Caco-2 (cell line): ENCODE data around the gene SPATA31D3. TPM values are rescaled to one million over a fixed set of nuclear protein-coding genes. Genes with fewer than 3 reads are reported as not detected.
"Not testable (repeated sequence)": the region's sequence is repeated elsewhere in the genome, so short reads cannot be mapped to it uniquely, and the experiment has no call there.

ENCODE experiments used
- BruUV-seq: library from RNA; stranded (reverse); fragments of 400-500 nt; replicated peaks from 2 replicates; lab custom pipeline; 2021; lab: Mats Ljungman, UMichigan
- CTCF ChIA-PET: fragments of 300-600 bp; sonication (Branson Sonifier 250); formaldehyde crosslinking; loops from one replicate; lab custom pipeline; 2022; ENCODE audit warnings: antibody characterized with exemption; lab: Charles Lee
- POLR2A ChIA-PET: fragments of 300-600 bp; sonication (Branson Sonifier 250); formaldehyde crosslinking; loops from one replicate; lab custom pipeline; 2022; ENCODE audit warnings: antibody characterized with exemption; lab: Charles Lee
- DNase-seq, 2 experiments: peaks; one replicate each; pipeline versions ENCODE4 v3.0.0 to v3.0.0-alpha.2; 2020 to 2022
- H3K27me3 ChIP-seq: replicated peaks from 2 replicates; pipeline ENCODE4 v1.6.0; 2011; ENCODE audit warnings: low read length; ENCODE audit not compliant: control insufficient read depth, insufficient read depth
- H3K36me3 ChIP-seq: 2 replicates; pipeline ENCODE4 v1.5.1; 2011; ENCODE audit warnings: low read length; ENCODE audit not compliant: control insufficient read depth, insufficient read depth
- H3K4me1 ChIP-seq: fragments of 250-450 bp; sonication (Bioruptor Pico); 2 replicates; pipeline ENCODE4 v1.5.1; 2020; ENCODE audit warnings: mild to moderate bottlenecking
- H3K4me3 ChIP-seq: 2 replicates; pipeline ENCODE4 v1.5.1; 2011; ENCODE audit warnings: low read depth, mild to moderate bottlenecking, control low read depth, low read length
- H3K9me3 ChIP-seq: fragments of 250-450 bp; sonication (Bioruptor Pico); 2 replicates; pipeline ENCODE4 v1.5.1; 2020; ENCODE audit warnings: mild to moderate bottlenecking, moderate library complexity
- H3K27ac Mint-ChIP-seq: one replicate; pipeline ENCODE4 v1.8.0; 2022; ENCODE audit warnings: mixed read lengths; ENCODE audit not compliant: unreplicated experiment
- H3K27me3 Mint-ChIP-seq: one replicate; pipeline ENCODE4 v1.8.0; 2022; ENCODE audit warnings: mixed read lengths; ENCODE audit not compliant: insufficient read depth, unreplicated experiment
- H3K36me3 Mint-ChIP-seq: one replicate; pipeline ENCODE4 v1.8.0; 2022; ENCODE audit warnings: mild to moderate bottlenecking, mixed read lengths; ENCODE audit not compliant: insufficient read depth, unreplicated experiment
- H3K4me1 Mint-ChIP-seq: one replicate; pipeline ENCODE4 v1.8.0; 2022; ENCODE audit warnings: low read depth, mixed read lengths; ENCODE audit not compliant: unreplicated experiment
- H3K4me3 Mint-ChIP-seq: one replicate; pipeline ENCODE4 v1.8.0; 2022; ENCODE audit warnings: mild to moderate bottlenecking, moderate library complexity, mixed read lengths; ENCODE audit not compliant: unreplicated experiment
- H3K9me3 Mint-ChIP-seq: one replicate; pipeline ENCODE4 v1.8.0; 2022; ENCODE audit warnings: mixed read lengths; ENCODE audit not compliant: unreplicated experiment
- intact Hi-C: fragments of 100-400 bp; cut with micrococcal nuclease; formaldehyde crosslinking; loops from one replicate; pipeline ENCODE4 v1.10.0; 2022; ENCODE audit not compliant: unreplicated experiment
- total RNA-seq: library from RNA; stranded (reverse); gene quantifications from 2 replicates; pipeline ENCODE4 v1.2.3, GENCODE V29; 2022
- TF ChIP-seq, protein P1 (sequence below), 2 experiments: fragments of 200-600 bp in 1 of 2; IDR thresholded peaks; 1 replicate in 1 of 2; 2 replicates in 1 of 2; pipeline versions ENCODE4 v1.5.1 to v1.8.0; 2011 to 2022; ENCODE audit warnings: antibody characterized with exemption in 1 of 2, control low read depth in 1 of 2, inconsistent platforms in 1 of 2, low read depth in 1 of 2, low read length in 1 of 2, mild to moderate bottlenecking in 1 of 2, moderate library complexity in 1 of 2; ENCODE audit not compliant: insufficient read depth in 1 of 2, severe bottlenecking in 1 of 2, unreplicated experiment in 1 of 2

Gene SPATA31D3
- total RNA-seq, 1 experiment from 2014 or later = not detected

GRCh38 chr9:81986051-81986450, 42.8 kb downstream of the SPATA31D3 start:
- Histone ChIP-seq H3K27me3 (no peaks in the 10 kb centered on the region), H3K36me3 (no peaks in the 10 kb centered on the region), H3K4me3 (no peak overlapping the region), H3K9me3 (no peaks in the 10 kb centered on the region), H3K4me1 (no peaks in the 10 kb centered on the region)
- Mint-ChIP-seq H3K27ac (no peak overlapping the region), H3K4me3 (no peak overlapping the region), H3K4me1 (no peaks in the 10 kb centered on the region), H3K9me3 (no peaks in the 10 kb centered on the region), H3K36me3 (no peaks in the 10 kb centered on the region), H3K27me3 (peaks cover 5% of the 10 kb centered on the region)
- DNase-seq = no peak
- intact Hi-C loops = no loop called here
- CTCF ChIA-PET = no interaction called here
- TF ChIP-seq, protein P1, sequence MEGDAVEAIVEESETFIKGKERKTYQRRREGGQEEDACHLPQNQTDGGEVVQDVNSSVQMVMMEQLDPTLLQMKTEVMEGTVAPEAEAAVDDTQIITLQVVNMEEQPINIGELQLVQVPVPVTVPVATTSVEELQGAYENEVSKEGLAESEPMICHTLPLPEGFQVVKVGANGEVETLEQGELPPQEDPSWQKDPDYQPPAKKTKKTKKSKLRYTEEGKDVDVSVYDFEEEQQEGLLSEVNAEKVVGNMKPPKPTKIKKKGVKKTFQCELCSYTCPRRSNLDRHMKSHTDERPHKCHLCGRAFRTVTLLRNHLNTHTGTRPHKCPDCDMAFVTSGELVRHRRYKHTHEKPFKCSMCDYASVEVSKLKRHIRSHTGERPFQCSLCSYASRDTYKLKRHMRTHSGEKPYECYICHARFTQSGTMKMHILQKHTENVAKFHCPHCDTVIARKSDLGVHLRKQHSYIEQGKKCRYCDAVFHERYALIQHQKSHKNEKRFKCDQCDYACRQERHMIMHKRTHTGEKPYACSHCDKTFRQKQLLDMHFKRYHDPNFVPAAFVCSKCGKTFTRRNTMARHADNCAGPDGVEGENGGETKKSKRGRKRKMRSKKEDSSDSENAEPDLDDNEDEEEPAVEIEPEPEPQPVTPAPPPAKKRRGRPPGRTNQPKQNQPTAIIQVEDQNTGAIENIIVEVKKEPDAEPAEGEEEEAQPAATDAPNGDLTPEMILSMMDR (IDR thresholded peaks at IDR 0.05; ENCODE audit: insufficient read depth in 1 of 2, low read depth in 1 of 2, low read length in 1 of 2, severe bottlenecking in 1 of 2, unreplicated experiment in 1 of 2) = no peak
- POLR2A ChIA-PET = no interaction called here
- no TSS peak for BruUV-seq

GRCh38 chr9:81988472-81988871, 45.2 kb downstream of the SPATA31D3 start, which contains the start of gene SPATA31D1:
TSS of gene SPATA31D1 (plus strand) at chr9:81988772. CDS start at chr9:81988819, 47 bp downstream.
- H3K9me3 ChIP-seq, BruUV-seq, H3K36me3 Mint-ChIP-seq, H3K4me1 ChIP-seq, DNase-seq, CTCF ChIA-PET, H3K9me3 Mint-ChIP-seq, H3K27ac Mint-ChIP-seq, POLR2A ChIA-PET, H3K27me3 Mint-ChIP-seq, H3K27me3 ChIP-seq, H3K4me3 Mint-ChIP-seq, intact Hi-C loops, H3K36me3 ChIP-seq, H3K4me1 Mint-ChIP-seq, H3K4me3 ChIP-seq: not testable (repeated sequence)

DNA sequence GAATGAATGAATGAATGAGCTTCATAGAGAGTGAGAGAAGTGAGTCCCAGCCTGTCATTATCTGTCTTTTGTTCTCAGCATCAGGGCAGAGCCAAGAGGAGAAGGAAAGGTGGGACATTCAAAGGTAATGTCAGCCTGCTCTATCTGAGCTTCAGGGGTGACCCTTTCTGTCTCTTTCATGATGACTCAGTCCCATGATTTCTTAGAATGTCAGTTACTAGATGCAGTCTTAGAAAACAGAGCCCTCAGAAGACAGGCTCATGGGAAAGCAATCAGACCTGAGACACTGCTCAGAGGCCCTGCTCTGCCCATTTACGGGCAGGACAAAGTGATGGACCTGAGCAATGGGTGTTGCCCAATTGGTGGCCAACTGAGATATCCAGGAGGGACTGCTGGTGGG, 46.4 kb downstream of the SPATA31D3 start:
- Histone ChIP-seq H3K4me1 (no peaks in the 10 kb centered on the region), H3K27me3 (no peaks in the 10 kb centered on the region), H3K4me3 (no peak overlapping the region), H3K9me3 (no peaks in the 10 kb centered on the region), H3K36me3 (no peaks in the 10 kb centered on the region)
- ChIA-PET POLR2A (no interaction called here), CTCF (no interaction called here)
- no peak overlapping the region for H3K27ac Mint-ChIP-seq
- H3K9me3 Mint-ChIP-seq = no peaks in the 10 kb centered on the region
- intact Hi-C loops = no loop called here
- no peaks in the 10 kb centered on the region for H3K36me3 Mint-ChIP-seq
- H3K4me1 Mint-ChIP-seq = no peaks in the 10 kb centered on the region
- no peak overlapping the region for H3K4me3 Mint-ChIP-seq
- BruUV-seq = no TSS peak
- TF ChIP-seq, protein P1 (IDR thresholded peaks at IDR 0.05; ENCODE audit: insufficient read depth in 1 of 2, low read depth in 1 of 2, low read length in 1 of 2, severe bottlenecking in 1 of 2, unreplicated experiment in 1 of 2) = no peak
- no peak for DNase-seq
- peaks cover 8% of the 10 kb centered on the region for H3K27me3 Mint-ChIP-seq

- TF ChIP-seq, protein P1 (IDR thresholded peaks at IDR 0.05; ENCODE audit: insufficient read depth in 1 of 2, low read depth in 1 of 2, low read length in 1 of 2, severe bottlenecking in 1 of 2, unreplicated experiment in 1 of 2) = no peak
- no peaks in the 10 kb centered on the region for H3K9me3 Mint-ChIP-seq
- no peak overlapping the region for H3K27ac Mint-ChIP-seq
- no peaks in the 10 kb centered on the region for H3K4me1 Mint-ChIP-seq
- BruUV-seq = no TSS peak
- H3K27me3 Mint-ChIP-seq = peaks cover 5% of the 10 kb centered on the region
- no peaks in the 10 kb centered on the region for H3K36me3 Mint-ChIP-seq
- intact Hi-C loops = no loop called here
- POLR2A ChIA-PET = no interaction called here
- Histone ChIP-seq H3K27me3 (no peaks in the 10 kb centered on the region), H3K4me1 (no peaks in the 10 kb centered on the region), H3K36me3 (no peaks in the 10 kb centered on the region), H3K4me3 (no peak overlapping the region), H3K9me3 (no peaks in the 10 kb centered on the region)
- H3K4me3 Mint-ChIP-seq = no peak overlapping the region
- DNase-seq = no peak
- CTCF ChIA-PET = no interaction called here
Observed at GRCh38 chr9:81993656-81994055, 50.4 kb downstream of the SPATA31D3 start.
